HAP-1 (cell line): ENCODE measurements around the gene NUDCD2.
A peak's percentile ranks its signal among the peaks of the same experiment; 100 is the strongest.
"Not testable (repeated sequence)": the region's sequence is repeated elsewhere in the genome, so short reads cannot be mapped to it uniquely, and the experiment has no call there.

Experiments
- DNase-seq, 2 experiments: peaks; one replicate each; pipeline ENCODE4 v3.0.0-alpha.2; 2016 to 2020; ENCODE audit warnings: low spot score in 2 of 2
- H3K27me3 ChIP-seq: fragments of 250-450 bp; sonication (Bioruptor Pico); 2 replicates; pipeline ENCODE4 v1.5.1; 2020; ENCODE audit warnings: low read depth, mild to moderate bottlenecking, moderate library complexity
- H3K36me3 ChIP-seq: fragments of 250-450 bp; sonication (Bioruptor Pico); replicated peaks from 2 replicates; pipeline ENCODE4 v1.5.1; 2020; ENCODE audit warnings: mild to moderate bottlenecking
- H3K4me1 ChIP-seq: fragments of 250-450 bp; sonication (Bioruptor Pico); 2 replicates; pipeline ENCODE4 v1.5.1; 2020; ENCODE audit warnings: mild to moderate bottlenecking
- H3K4me3 ChIP-seq: fragments of 250-450 bp; sonication (Bioruptor Pico); 2 replicates; pipeline ENCODE4 v1.5.1; 2020; ENCODE audit warnings: mild to moderate bottlenecking, moderate library complexity
- H3K9me3 ChIP-seq: fragments of 250-450 bp; sonication (Bioruptor Pico); 2 replicates; pipeline ENCODE4 v1.5.1; 2020; ENCODE audit warnings: mild to moderate bottlenecking, moderate library complexity
- in situ Hi-C: fragments of 300-500 bp; cut with MboI; formaldehyde crosslinking; loops from 3 replicates; pipeline ENCODE4 v1.14.3; 2020; ENCODE audit warnings: low sequenced_read_pairs, inconsistent platforms, mixed read lengths

NUDCD2 gene

DNA sequence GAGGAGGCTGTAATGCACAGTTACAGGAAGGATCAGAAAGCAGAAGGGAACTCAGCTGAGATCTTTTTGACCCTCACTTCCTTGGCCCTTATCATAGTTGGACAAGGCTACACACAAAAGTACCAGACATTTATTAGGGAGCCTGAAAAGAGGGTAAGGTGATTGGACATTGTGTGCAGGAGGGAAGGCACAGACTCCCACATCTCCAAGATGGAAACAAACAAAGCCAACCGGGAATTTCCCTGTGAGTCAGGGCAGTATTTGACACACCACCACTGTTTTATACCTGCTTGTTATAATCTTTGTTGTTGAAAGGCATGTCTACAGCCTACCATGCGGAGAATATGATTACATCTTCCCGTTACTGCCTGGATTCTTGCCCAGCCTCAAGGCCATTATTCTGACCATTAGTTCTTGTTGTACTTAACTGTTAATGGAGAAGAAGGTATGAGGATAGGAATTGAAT lies 25.5 kb downstream of the NUDCD2 start:
- H3K9me3 ChIP-seq, result no peaks in the 10 kb centered on the region
- H3K27me3 ChIP-seq, result no peaks in the 10 kb centered on the region
- in situ Hi-C loops, result no loop called here
- H3K36me3 ChIP-seq, result peaks cover 5% of the 10 kb centered on the region
- DNase-seq, result no peak
- no peak overlapping the region for H3K4me3 ChIP-seq
- H3K4me1 ChIP-seq, result peaks cover 11% of the 10 kb centered on the region

- H3K4me1 ChIP-seq, result peaks cover 11% of the 10 kb centered on the region
- no peaks in the 10 kb centered on the region for H3K9me3 ChIP-seq
- H3K27me3 ChIP-seq, result no peaks in the 10 kb centered on the region
- H3K4me3 ChIP-seq, result no peak overlapping the region
- DNase-seq, result no peak
- no peaks in the 10 kb centered on the region for H3K36me3 ChIP-seq
- in situ Hi-C loops, result no loop called here
Measured at GRCh38 chr5:163433271-163433670, 26.6 kb downstream of the NUDCD2 start.

GRCh38 chr5:163432544-163432943 lies 27.4 kb downstream of the NUDCD2 start:
- Histone ChIP-seq H3K9me3 (no peaks in the 10 kb centered on the region), H3K4me3 (no peak overlapping the region), H3K36me3 (no peaks in the 10 kb centered on the region), H3K4me1 (peaks cover 11% of the 10 kb centered on the region), H3K27me3 (no peaks in the 10 kb centered on the region)
- in situ Hi-C loops, result no loop called here
- DNase-seq, result no peak

DNA sequence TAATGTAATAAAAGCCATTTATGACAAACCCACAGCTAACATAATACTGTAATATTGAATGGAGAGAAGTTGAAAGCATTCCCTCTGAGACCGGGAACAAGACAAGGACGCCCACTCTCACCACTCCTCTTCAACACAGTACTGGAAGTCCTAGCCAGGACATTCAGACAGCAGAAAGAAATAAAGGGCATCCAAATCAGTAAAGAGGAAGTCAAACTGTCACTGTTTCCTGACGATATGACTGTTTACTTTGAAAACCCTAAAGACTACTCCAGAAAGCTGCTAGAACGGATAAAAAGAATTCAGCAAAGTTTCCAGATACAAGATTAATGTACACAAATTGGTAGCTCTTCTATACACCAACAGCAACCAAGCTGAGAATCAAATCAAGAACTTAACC lies 33.8 kb downstream of the NUDCD2 start:
- DNase-seq, H3K4me1 ChIP-seq, H3K36me3 ChIP-seq, H3K9me3 ChIP-seq, H3K27me3 ChIP-seq, in situ Hi-C loops, H3K4me3 ChIP-seq: not testable (repeated sequence)

DNA sequence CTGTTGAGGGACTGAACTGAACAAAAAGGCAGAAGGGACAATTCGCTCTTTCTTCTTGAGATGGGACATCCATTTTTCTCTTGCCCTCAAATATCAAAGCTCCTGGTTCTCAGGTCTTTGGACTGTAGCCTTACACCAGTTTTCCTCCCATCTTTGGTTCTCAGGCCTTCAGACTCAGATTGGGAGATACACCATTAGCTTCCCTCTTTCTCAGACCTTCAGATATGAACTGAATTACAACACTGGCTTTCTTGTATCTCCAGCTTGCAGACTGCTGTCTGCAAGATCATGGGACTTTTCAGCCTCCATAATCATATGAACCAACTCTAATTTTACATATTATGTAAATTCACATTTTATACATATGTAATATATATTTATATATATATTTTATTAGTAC lies 35.1 kb downstream of the NUDCD2 start:
- DNase-seq, result no peak
- no peaks in the 10 kb centered on the region for H3K27me3 ChIP-seq
- in situ Hi-C loops, result no loop called here
- H3K9me3 ChIP-seq, result no peaks in the 10 kb centered on the region
- H3K4me1 ChIP-seq, result no peaks in the 10 kb centered on the region
- no peaks in the 10 kb centered on the region for H3K36me3 ChIP-seq
- no peak overlapping the region for H3K4me3 ChIP-seq

GRCh38 chr5:163415673-163416072 lies 44.2 kb downstream of the NUDCD2 start:
- H3K4me3 ChIP-seq, in situ Hi-C loops, H3K36me3 ChIP-seq: not testable (repeated sequence)

DNA sequence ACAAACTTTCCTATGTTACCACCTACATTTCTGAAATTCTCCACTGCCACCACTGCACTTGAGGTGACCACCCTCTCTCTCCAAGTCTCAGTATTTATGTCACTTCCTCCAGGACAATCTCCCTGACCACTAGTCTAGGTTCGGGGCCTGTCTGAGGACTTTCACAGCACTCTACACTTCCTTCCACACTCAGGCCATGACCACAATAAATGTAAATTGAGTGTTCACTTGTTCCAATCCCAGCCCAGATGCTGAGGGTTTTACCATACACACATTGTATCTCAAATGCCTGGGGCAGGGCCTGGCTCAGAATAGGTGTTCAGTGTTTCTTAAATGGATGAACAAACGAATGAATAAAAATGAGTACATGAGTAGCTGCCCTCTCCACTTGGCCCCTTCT lies 49.4 kb downstream of the NUDCD2 start:
- Histone ChIP-seq H3K4me1 (peaks cover 21% of the 10 kb centered on the region), H3K9me3 (no peaks in the 10 kb centered on the region), H3K4me3 (no peak overlapping the region), H3K27me3 (no peaks in the 10 kb centered on the region), H3K36me3 (no peaks in the 10 kb centered on the region)
- in situ Hi-C loops, result no loop called here
- no peak for DNase-seq

More at GRCh38 chr5:163415673-163416072, 44.2 kb downstream of the NUDCD2 start:
- not testable (repeated sequence) for DNase-seq, H3K27me3 ChIP-seq, H3K4me1 ChIP-seq, H3K9me3 ChIP-seq

DNA sequence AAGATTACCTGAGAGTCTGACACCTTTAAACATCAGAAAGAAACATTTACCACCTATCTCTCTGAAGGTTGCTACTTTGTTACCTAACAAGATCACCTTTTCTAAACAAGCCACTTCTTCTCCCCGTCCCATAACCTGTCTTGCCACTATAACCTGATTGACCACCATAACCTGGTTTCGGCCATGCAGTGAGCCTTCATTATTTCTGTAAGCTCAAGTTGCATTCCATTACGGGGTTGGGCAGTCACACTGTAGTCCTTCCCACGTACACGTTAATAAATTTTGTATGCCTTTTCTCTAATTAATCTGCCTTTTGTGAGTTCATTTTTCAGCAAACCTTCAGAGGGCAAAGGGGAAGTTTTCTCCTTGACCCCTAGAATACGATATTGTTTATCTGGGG lies 50.5 kb downstream of the NUDCD2 start:
- Histone ChIP-seq H3K27me3 (no peaks in the 10 kb centered on the region), H3K4me3 (no peak overlapping the region), H3K9me3 (no peaks in the 10 kb centered on the region), H3K36me3 (no peaks in the 10 kb centered on the region), H3K4me1 (peaks cover 21% of the 10 kb centered on the region)
- in situ Hi-C loops, result no loop called here
- peak; percentile 34 to 39 for DNase-seq

DNA sequence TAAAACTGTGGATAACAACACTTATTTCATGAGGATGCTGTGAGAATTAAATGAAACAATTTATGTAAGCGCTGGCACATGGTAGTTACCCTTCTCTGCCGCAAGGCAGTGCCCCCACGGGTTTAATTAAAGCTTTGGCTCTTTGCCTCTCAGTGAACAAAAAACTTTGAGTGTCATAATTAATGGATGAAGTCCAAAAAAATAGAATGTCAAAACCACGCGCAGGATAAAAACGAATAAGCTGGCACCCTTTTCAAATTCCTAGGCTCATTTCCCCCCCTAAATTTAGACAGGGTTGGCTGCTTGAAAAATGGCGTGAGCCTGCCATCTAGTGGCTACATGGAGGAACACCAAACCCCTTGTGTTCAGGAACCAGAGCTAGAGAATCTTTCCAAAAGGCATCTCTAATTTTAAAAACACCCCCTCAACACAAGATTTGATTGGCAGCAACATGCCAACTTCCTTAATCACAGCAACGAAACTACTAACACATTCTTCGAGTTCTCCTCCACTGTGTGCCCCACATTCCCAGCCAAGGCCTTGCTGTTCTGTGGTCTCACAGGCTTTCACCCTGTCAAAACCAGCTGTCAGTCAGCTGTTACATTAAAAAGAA lies 51.5 kb downstream of the NUDCD2 start:
- in situ Hi-C loops, result no loop called here
- Histone ChIP-seq H3K4me3 (no peak overlapping the region), H3K36me3 (no peaks in the 10 kb centered on the region), H3K27me3 (no peaks in the 10 kb centered on the region), H3K4me1 (peaks cover 21% of the 10 kb centered on the region), H3K9me3 (no peaks in the 10 kb centered on the region)
- DNase-seq, result peak; percentile 68 to 77

- H3K27me3 ChIP-seq, result no peaks in the 10 kb centered on the region
- in situ Hi-C loops, result no loop called here
- no peak overlapping the region for H3K4me3 ChIP-seq
- DNase-seq, result no peak
- H3K36me3 ChIP-seq, result no peaks in the 10 kb centered on the region
- H3K9me3 ChIP-seq, result no peaks in the 10 kb centered on the region
- H3K4me1 ChIP-seq, result peaks cover 21% of the 10 kb centered on the region
Measured at GRCh38 chr5:163407034-163407655, 52.8 kb downstream of the NUDCD2 start.

DNA sequence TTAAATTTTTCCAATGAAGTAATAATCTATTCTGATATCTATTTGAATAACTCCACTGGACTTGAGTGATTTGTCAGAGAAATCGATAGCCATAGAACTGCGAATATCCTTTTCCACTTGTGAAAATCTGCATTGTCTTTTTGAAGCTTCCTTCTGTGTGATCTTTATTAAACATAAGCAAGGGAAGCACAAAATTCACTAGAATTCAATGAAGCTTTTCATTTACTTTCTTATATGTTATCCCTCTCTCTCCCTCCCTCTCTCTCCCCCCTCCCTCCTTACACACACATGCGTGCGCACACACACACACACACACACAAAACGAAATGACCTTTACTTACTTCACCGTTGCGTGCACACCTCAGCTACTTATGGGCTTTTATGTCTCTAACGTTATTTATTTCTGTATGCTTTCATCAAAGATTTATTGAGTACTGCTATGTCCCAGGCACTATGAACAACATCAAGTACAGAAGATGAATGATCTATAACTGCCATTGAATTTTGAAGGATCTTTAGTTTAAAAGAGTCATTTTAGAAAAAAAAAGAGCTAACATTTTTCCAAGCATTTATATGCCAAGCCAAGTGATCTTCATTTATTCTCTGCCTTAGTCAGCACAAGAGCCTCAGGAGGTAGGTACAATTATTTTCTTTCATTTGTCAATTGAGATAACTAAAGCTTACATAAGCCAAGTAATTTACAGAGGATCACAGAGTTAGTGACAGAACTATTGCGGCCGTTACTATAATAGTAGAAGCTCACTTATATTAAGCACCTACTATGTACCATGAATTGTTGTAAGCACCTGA lies 55.3 kb downstream of the NUDCD2 start:
- no peaks in the 10 kb centered on the region for H3K27me3 ChIP-seq
- H3K36me3 ChIP-seq, result no peaks in the 10 kb centered on the region
- no peak for DNase-seq
- H3K4me3 ChIP-seq, result no peak overlapping the region
- no peaks in the 10 kb centered on the region for H3K9me3 ChIP-seq
- H3K4me1 ChIP-seq, result peaks cover 9% of the 10 kb centered on the region
- in situ Hi-C loops, result no loop called here

GRCh38 chr5:163402007-163402406 lies 57.9 kb downstream of the NUDCD2 start:
- no peaks in the 10 kb centered on the region for H3K36me3 ChIP-seq
- no peak for DNase-seq
- H3K9me3 ChIP-seq, result no peaks in the 10 kb centered on the region
- in situ Hi-C loops, result no loop called here
- H3K4me3 ChIP-seq, result no peak overlapping the region
- peaks cover 3% of the 10 kb centered on the region; the same call in 1 of the 2 replicates for H3K4me1 ChIP-seq
- no peaks in the 10 kb centered on the region for H3K27me3 ChIP-seq

DNA sequence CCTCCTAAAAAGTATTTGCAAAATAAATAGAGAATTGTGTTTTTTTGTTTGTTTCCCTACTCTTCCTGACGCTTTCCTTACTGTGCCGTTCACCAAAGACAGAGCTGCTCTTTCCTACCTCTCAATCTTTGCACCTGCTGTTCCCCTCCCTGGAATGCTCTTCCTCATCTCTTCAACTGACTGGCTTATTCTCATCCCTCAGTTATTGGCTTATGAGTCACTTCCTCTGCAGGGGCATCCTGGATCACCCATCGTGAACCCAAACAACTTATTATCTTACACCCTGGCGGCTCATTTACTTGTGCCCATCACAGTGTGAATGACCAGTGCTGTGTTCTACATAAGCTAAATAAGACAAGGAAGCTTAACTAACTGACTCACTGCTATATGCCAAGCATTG lies 58.6 kb downstream of the NUDCD2 start:
- Histone ChIP-seq H3K9me3 (no peaks in the 10 kb centered on the region), H3K4me3 (no peak overlapping the region), H3K4me1 (peaks cover 3% of the 10 kb centered on the region; the same call in 1 of the 2 replicates), H3K27me3 (no peaks in the 10 kb centered on the region), H3K36me3 (no peaks in the 10 kb centered on the region)
- DNase-seq, result no peak
- in situ Hi-C loops, result no loop called here

- Histone ChIP-seq H3K9me3 (no peaks in the 10 kb centered on the region), H3K4me3 (no peak overlapping the region), H3K36me3 (no peaks in the 10 kb centered on the region), H3K27me3 (no peaks in the 10 kb centered on the region), H3K4me1 (peaks cover 3% of the 10 kb centered on the region; the same call in 1 of the 2 replicates)
- in situ Hi-C loops, result no loop called here
- DNase-seq, result no peak
Measured at GRCh38 chr5:163399923-163400322, 60.0 kb downstream of the NUDCD2 start.
